ENCODE measurements around the gene NTNG2. TPM values are rescaled to one million over a fixed set of nuclear protein-coding genes. Genes with fewer than 3 reads are reported as not detected.
A peak's percentile ranks its signal among the peaks of the same experiment; 100 is the strongest.

Gene NTNG2
- total and polyA plus RNA-seq, 10 of the 15 experiments (the other 5 are each of a cell fraction or from before 2014, with no cell fraction given): 0.37 to 0.79 (median 0.45) TPM; not detected in 6

DNA sequence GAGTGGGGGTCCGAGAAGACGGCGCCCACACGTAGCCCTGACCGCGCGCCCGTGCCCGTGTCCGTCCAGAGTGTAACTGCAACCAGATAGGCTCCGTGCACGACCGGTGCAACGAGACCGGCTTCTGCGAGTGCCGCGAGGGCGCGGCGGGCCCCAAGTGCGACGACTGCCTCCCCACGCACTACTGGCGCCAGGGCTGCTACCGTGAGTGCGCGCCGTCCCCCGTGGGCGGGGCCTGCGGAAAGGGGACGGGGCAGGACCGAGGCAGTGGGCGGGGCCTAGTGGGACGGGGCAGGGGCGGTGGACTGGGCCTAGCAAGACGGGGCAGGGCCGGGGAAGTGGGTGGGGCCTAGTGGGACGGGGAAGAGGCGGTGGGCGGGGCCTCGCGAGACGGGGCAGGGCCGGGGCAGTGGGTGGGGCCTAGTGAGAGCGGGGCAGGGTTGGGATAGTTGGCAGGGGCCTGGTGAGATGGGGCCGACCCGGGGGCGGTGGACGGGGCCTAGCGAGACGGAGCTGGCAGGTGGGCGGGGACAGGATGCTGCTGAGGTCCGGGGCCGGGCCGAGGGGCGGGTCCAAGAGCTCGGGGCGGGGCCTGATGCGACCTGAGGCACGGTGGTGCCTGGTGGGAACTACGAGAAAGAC lies 79.1 kb downstream of the NTNG2 start:
- Histone ChIP-seq H3K4me2 (ENCODE audit: control insufficient read depth, insufficient read depth) (peak overlapping the region; percentile 97), H3K27me3 (replicated peaks in 1 of 2; ENCODE audit: control insufficient read depth in 2 of 2, insufficient read depth in 2 of 2, low read length in 1 of 2) (peaks cover 0 to 6% of the 10 kb centered on the region in 2 experiments; a peak in 1 of 4 replicates), H4K20me1 (ENCODE audit: control insufficient read depth, insufficient read depth) (no peaks in the 10 kb centered on the region), H3K4me3 (peak overlapping the region; percentile 69; the same call in 1 of the 2 replicates), H3K27ac (ENCODE audit: control insufficient read depth, insufficient read depth) (no peak overlapping the region), H3K9ac (ENCODE audit: control insufficient read depth, insufficient read depth, low read length) (no peak overlapping the region), H3K4me1 (ENCODE audit: control insufficient read depth, insufficient read depth, low read length) (peaks cover 3% of the 10 kb centered on the region), H3K9me3 (replicated peaks; ENCODE audit: control insufficient read depth, insufficient read depth, low read length) (no peaks in the 10 kb centered on the region), H3K79me2 (ENCODE audit: control insufficient read depth, insufficient read depth, low read length) (no peaks in the 10 kb centered on the region), H3K36me3 (ENCODE audit: control insufficient read depth in 2 of 2, insufficient read depth in 2 of 2, low read length in 1 of 2) (no peaks in the 10 kb centered on the region), H2AFZ (ENCODE audit: control insufficient read depth, low read depth, low read length) (peak overlapping the region; percentile 84)
- ChIA-PET CTCF (interaction anchor here (0.7 to 8.3 kb wide), 8 partner anchors 10 to 484 kb away, joined by 3 to 155 read pairs (median 4); no protein-coding TSS in a partner anchor), POLR2A (no interaction called here), RAD21 (ENCODE audit: unreplicated experiment) (interaction anchor here (0.8 to 1.3 kb wide), 8 partner anchors 12 to 482 kb away, joined by 3 to 7 read pairs (median 3); partner anchors contain the start of genes MED27 and SETX), SMC1A (ENCODE audit: uncharacterized antibody, unreplicated experiment) (interaction anchor here (0.5 to 0.9 kb wide), 2 partner anchors 148 to 482 kb away, joined by 3 read pairs; no protein-coding TSS in a partner anchor)
- in situ Hi-C loops (cut with MboI): loop anchor here (25.0 kb wide), 1 partner anchor 654 kb away; no protein-coding TSS in a partner anchor
- WGBS (ENCODE audit: insufficient coverage, insufficient replicate concordance, low lambda C conversion rate, missing lambda C conversion rate): 3% methylated on average over 38 of the region's 63 CpGs
- intact Hi-C loops (cut with micrococcal nuclease; ENCODE audit: unreplicated experiment): no loop called here
- BruUV-seq (replicated peaks): no TSS peak
- peak; percentile 66 for DNase-seq (ENCODE audit: low read depth, low spot score)
- ATAC-seq: peak; percentile 93
- peak; percentile 88 for FAIRE-seq
- TF ChIP-seq GATAD2B (conservative IDR thresholded peaks at IDR 0.05; ENCODE audit: low read depth) (0 out of 2 replicates have a peak, but pooled peaks have one; percentile 44), ZNF274 (IDR thresholded peaks at IDR 0.05; ENCODE audit: insufficient read depth, insufficient read length) (no peak), TCF7 (IDR thresholded peaks at IDR 0.05; ENCODE audit: borderline replicate concordance) (no peak), BCL11A (IDR thresholded peaks at IDR 0.05; ENCODE audit: low read depth, low read length) (no peak), POLR2A (IDR thresholded peaks at IDR 0.05; ENCODE audit: low read depth, low read length) (peak; percentile 55), BHLHE40 (IDR thresholded peaks at IDR 0.05; ENCODE audit: borderline replicate concordance in 1 of 2, low read depth in 2 of 2, low read length in 1 of 2) (peak in 1 of 2 experiments; percentile 56; a peak in 2 of 4 replicates), EGR1 (IDR thresholded peaks at IDR 0.05; ENCODE audit: borderline replicate concordance in 1 of 2, low read depth in 2 of 2, low read length in 2 of 2) (peak in 1 of 2 experiments; percentile 78; a peak in 2 of 3 replicates), CREB1 (IDR thresholded peaks at IDR 0.05; ENCODE audit: low read depth) (no peak), DPF2 (IDR thresholded peaks at IDR 0.05) (0 out of 2 replicates have a peak, but pooled peaks have one; percentile 14), HDGF (IDR thresholded peaks at IDR 0.05) (peak; percentile 74; the same call in 1 of the 2 replicates)
